DMS114 treated with DMSO at 0.1 percent for 48 hours (cell line): ENCODE measurements around the gene ELL2.

ENCODE experiments used
- DNase-seq: peaks from one replicate; lab custom pipeline; 2025; ENCODE audit not compliant: unreplicated experiment; lab: John Stamatoyannopoulos, UW

Gene ELL2

GRCh38 chr5:95956900-95957293 is 4.8 kb downstream of the ELL2 start:
- no peak for DNase-seq

- DNase-seq = no peak
Measured at GRCh38 chr5:95956021-95956899, 5.4 kb downstream of the ELL2 start.

GRCh38 chr5:95954716-95955115 is 6.9 kb downstream of the ELL2 start:
- no peak for DNase-seq

GRCh38 chr5:95953021-95953702 is 8.5 kb downstream of the ELL2 start:
- no peak for DNase-seq

- DNase-seq = no peak
Measured at GRCh38 chr5:95951916-95952315, 9.7 kb downstream of the ELL2 start.

- no peak for DNase-seq
Measured at GRCh38 chr5:95949810-95950209, 11.8 kb downstream of the ELL2 start.

- no peak for DNase-seq
Measured at GRCh38 chr5:95948631-95949030, 13.0 kb downstream of the ELL2 start.

- no peak for DNase-seq
Measured at GRCh38 chr5:95946451-95946850, 15.2 kb downstream of the ELL2 start.

GRCh38 chr5:95942968-95943367 is 18.7 kb downstream of the ELL2 start:
- no peak for DNase-seq

GRCh38 chr5:95942414-95942813 is 19.2 kb downstream of the ELL2 start:
- DNase-seq = no peak

GRCh38 chr5:95941756-95942155 is 19.9 kb downstream of the ELL2 start:
- DNase-seq = no peak

- DNase-seq = no peak
Measured at GRCh38 chr5:95940758-95941682, 20.6 kb downstream of the ELL2 start.

GRCh38 chr5:95939465-95939864 is 22.2 kb downstream of the ELL2 start:
- no peak for DNase-seq

GRCh38 chr5:95938766-95939165 is 22.9 kb downstream of the ELL2 start:
- DNase-seq = no peak

GRCh38 chr5:95938347-95938746 is 23.3 kb downstream of the ELL2 start:
- DNase-seq = no peak

- DNase-seq = no peak
Measured at GRCh38 chr5:95937607-95938152, 24.0 kb downstream of the ELL2 start.

GRCh38 chr5:95936812-95937397 is 24.7 kb downstream of the ELL2 start:
- DNase-seq = no peak

- DNase-seq = no peak
Measured at GRCh38 chr5:95935553-95936100, 26.0 kb downstream of the ELL2 start.

GRCh38 chr5:95934207-95934804 is 27.3 kb downstream of the ELL2 start:
- DNase-seq = no peak

GRCh38 chr5:95932941-95933340 is 28.7 kb downstream of the ELL2 start:
- DNase-seq = no peak
